GM18951 (cell line): ENCODE measurements around the gene NUMB.
"Not testable (repeated sequence)": the region's sequence is repeated elsewhere in the genome, so short reads cannot be mapped to it uniquely, and the experiment has no call there.

Experiments
- POLR2A ChIP-seq: IDR thresholded peaks from 4 replicates; pipeline ENCODE4 v1.6.1; 2011; ENCODE audit warnings: mild to moderate bottlenecking; ENCODE audit not compliant: insufficient read length, insufficient read depth; ENCODE audit errors: extremely low read depth
- in situ Hi-C: fragments of 300-500 bp; cut with MboI; formaldehyde crosslinking; loops from one replicate; pipeline ENCODE4 v1.12.0; 2022; ENCODE audit warnings: low sequenced_read_pairs, mixed read lengths, inconsistent platforms; ENCODE audit not compliant: unreplicated experiment

Gene NUMB

DNA sequence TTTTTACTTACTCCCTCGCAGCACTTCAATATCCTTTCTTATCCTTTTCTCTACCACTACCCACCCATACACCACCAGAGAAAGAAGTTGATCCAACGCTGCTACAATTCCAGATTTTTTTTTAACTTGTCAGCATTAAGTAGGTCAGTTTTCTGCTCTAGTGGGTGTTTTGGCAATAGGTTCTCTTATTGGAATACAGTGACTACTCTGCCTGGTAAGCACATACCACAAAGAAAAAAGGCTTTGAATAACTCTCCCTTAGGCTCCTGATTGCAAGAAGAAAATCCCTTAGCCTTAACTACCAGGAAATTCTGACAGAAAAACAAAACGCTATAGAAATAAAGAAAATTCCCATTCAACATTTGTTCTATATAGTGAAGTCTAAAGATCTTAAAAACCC, 72.0 kb downstream of the NUMB start:
- TF ChIP-seq POLR2A = no peak
- in situ Hi-C loops = no loop called here

GRCh38 chr14:73385021-73385420, 73.3 kb downstream of the NUMB start:
- in situ Hi-C loops = not testable (repeated sequence)

DNA sequence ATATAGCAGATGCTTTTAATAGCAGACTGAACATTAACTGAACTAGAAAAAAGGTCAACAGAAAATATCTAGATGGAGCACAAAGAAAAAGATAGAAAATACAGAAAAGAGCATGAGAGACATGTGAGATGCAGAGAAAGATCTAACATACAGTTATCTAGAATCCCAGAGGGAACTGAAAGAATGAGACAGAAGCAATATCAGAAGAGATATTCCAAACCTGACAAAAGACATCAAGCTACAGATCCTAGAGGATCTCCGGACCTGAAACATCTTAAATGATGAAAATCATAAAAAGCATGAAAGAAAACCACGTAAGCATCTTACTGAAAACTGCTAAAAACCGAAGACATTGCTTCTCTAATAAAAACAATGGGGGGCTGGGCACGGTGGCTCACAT, 75.0 kb downstream of the NUMB start:
- in situ Hi-C loops = no loop called here
- no peak for TF ChIP-seq POLR2A

DNA sequence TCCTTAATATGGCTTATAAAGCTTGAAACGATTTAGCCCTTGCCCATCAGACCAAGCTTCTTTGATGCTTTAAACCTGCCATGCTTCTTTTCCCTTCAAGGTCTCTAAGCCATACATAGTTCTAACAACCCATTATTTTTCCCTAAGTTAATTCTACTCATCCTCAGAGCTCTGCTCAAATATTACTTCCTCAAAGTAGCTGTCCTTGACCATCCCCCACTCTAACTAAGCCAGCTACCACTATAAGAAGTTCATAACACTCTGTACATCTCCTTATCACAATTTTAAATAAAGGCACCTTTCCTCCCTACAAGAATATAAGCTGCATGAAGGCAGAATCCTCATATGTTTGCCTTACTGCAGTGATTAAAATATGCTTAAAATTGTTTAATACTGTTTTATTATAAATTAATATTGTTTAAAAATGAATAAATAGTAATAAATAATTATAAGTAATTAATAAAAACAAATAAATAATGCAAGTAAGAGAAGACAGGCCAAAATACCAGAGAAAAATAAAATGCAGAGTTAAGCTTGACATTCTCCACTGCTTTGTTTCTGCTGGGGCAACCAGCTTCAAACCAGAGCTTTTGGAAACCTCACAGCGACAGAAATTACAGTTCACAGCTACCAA, 76.8 kb downstream of the NUMB start:
- TF ChIP-seq POLR2A = no peak
- in situ Hi-C loops = no loop called here

- in situ Hi-C loops = no loop called here
- TF ChIP-seq POLR2A = no peak
Observed at GRCh38 chr14:73376585-73376984, 81.8 kb downstream of the NUMB start.

DNA sequence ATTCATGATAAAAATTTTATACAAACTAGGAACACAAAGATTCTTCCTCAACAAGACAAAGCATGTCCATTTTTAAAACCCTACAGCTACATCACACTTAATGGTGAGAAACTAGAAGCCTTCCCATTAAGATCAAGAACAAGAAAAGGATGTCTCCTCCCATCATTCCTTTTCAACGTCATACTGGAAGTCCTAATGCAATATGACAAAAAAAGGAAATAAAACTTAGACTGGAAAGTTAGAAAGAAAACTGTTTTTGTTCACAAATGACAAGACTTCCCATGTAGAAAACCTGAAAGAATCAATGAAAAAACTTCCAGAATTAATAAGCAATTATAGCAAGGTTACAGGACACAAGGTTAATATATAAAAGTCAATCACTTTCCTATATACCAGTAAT, 82.5 kb downstream of the NUMB start:
- in situ Hi-C loops = no loop called here

GRCh38 chr14:73374218-73374617, 84.1 kb downstream of the NUMB start:
- no peak for TF ChIP-seq POLR2A
- in situ Hi-C loops = no loop called here

More for the DNA sequence above, 82.5 kb downstream of the NUMB start:
- TF ChIP-seq POLR2A = no peak

DNA sequence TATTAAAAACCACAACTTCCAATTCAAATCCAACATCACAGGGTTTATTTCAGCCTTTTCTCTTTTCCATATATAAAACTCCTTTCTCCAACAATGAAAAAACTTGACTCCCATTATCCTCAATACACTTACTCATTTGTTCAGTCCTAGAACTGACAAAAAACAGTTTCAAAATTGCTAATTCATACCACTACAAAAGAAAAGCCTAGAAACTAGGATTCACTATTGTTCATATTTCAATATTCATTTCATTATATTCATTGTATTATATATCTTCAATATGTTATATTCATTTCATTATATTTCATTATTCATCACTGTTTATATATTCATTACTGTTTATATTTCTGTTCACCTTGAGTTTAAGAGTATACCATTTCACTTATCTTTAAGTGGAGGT, 85.8 kb downstream of the NUMB start:
- TF ChIP-seq POLR2A = no peak
- in situ Hi-C loops = no loop called here

DNA sequence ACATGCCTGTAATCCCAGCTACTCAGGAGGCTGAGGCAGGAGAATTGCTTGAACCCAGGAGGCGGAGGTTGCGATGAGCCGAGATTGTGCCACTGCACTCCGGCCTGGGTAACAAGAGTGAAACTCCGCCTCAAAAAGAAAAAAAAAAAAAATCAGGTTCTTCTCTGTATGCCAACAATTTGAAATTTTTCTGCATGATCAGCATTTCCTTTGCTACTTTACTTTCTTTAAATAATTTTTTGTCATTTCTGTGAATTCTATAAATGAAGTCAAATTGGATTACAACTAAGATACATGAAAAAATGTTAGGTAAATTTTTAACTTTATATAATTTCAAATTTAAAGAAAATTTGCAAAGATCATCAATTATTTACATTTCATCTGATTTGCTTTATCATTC, 87.8 kb downstream of the NUMB start:
- no peak for TF ChIP-seq POLR2A
- in situ Hi-C loops = no loop called here

GRCh38 chr14:73369428-73369827, 88.9 kb downstream of the NUMB start:
- TF ChIP-seq POLR2A = no peak
- in situ Hi-C loops = no loop called here

DNA sequence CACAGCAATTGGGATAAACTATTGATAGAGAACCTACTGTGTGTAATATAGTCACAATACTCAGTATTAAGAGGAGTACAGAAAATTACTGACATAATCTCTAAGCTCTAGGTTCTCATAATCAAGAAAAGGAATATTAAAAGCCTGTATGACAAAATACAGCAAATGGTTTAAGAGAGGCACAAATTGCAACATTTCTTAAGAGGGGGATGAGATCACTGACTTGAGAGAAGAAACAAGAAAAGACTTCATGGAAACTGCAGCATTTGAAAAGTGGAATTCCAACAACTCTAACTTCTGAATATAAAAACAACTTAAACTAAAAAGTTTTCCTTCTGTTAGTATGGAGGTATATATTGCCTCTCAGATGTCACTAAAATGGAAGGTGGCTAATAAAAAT, 89.7 kb downstream of the NUMB start:
- in situ Hi-C loops = no loop called here
- TF ChIP-seq POLR2A = no peak

DNA sequence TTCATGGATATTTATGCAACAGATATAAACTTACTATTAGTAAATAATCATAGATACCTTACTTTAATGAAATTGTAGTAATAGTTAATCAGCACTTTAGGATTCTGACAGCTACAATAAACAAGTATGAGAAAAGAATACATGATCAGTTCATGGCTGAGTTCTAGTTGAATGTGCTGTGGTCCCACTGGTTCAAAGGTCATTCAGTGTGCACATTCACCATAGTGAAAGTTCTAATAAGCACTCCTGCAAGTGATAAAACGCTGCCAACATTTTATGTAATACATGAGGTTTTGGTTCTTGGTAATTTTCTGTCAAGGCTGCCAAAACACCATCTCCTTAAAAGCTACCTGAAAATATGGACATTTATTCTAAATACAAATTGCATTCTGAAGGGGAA, 92.6 kb downstream of the NUMB start:
- in situ Hi-C loops = no loop called here
- no peak for TF ChIP-seq POLR2A

- in situ Hi-C loops = no loop called here
- no peak for TF ChIP-seq POLR2A
Observed at GRCh38 chr14:73364559-73364958, 93.8 kb downstream of the NUMB start.

GRCh38 chr14:73359445-73359844, 98.9 kb downstream of the NUMB start:
- no peak for TF ChIP-seq POLR2A
- in situ Hi-C loops = no loop called here

GRCh38 chr14:73358187-73358586, 100.2 kb downstream of the NUMB start:
- in situ Hi-C loops = no loop called here
- TF ChIP-seq POLR2A = no peak

GRCh38 chr14:73349091-73349490, 109.3 kb downstream of the NUMB start:
- in situ Hi-C loops = not testable (repeated sequence)
